Kidney (tissue), 14 donors: ENCODE results near the gene HERC4. TPM values are rescaled to one million over a fixed set of nuclear protein-coding genes. Genes with fewer than 3 reads are reported as not detected.
"Not testable (repeated sequence)": the region's sequence is repeated elsewhere in the genome, so short reads cannot be mapped to it uniquely, and the experiment has no call there.

Experiments used
- DNase-seq, 5 donors: peaks; one replicate each; pipeline ENCODE4 v3.0.0-alpha.2; 2013 to 2020
- FAIRE-seq: peaks from 2 replicates; lab custom pipeline; 2012; peaks lifted over from hg19 to GRCh38; lab: Jason Lieb, UNC
- H3K27ac ChIP-seq, 2 donors: one replicate each; pipeline ENCODE4 v1.7.0; 2013; ENCODE audit warnings: low read depth in 2 of 2, low read length in 2 of 2, inconsistent platforms in 1 of 2
- H3K27me3 ChIP-seq: one replicate; pipeline ENCODE4 v1.7.1; 2013; ENCODE audit warnings: low read length, inconsistent platforms; ENCODE audit not compliant: control insufficient read depth, insufficient read depth
- H3K36me3 ChIP-seq, 3 donors: one replicate each; pipeline versions ENCODE4 v1.7.0 to v1.7.1; 2013; ENCODE audit warnings: low read length in 3 of 3, control low read depth in 1 of 3, inconsistent platforms in 1 of 3; ENCODE audit not compliant: insufficient read depth in 3 of 3, control insufficient read depth in 2 of 3
- H3K4me1 ChIP-seq, 3 donors: one replicate each; pipeline versions ENCODE4 v1.7.0 to v1.7.1; 2013; ENCODE audit warnings: low read length in 3 of 3, inconsistent platforms in 1 of 3, low read depth in 1 of 3; ENCODE audit not compliant: control insufficient read depth in 2 of 3, insufficient read depth in 2 of 3
- H3K4me3 ChIP-seq, 3 donors: one replicate each; pipeline versions ENCODE4 v1.7.0 to v1.8.1; 2013; ENCODE audit warnings: low read length in 3 of 3, control low read depth in 1 of 3, inconsistent platforms in 1 of 3
- H3K9ac ChIP-seq, 3 donors: one replicate each; pipeline versions ENCODE4 v1.7.0 to v1.7.1; 2013; ENCODE audit warnings: low read length in 3 of 3, control low read depth in 1 of 3, inconsistent platforms in 1 of 3
- H3K9me3 ChIP-seq, 3 donors: one replicate each; pipeline versions ENCODE4 v1.7.0 to v1.7.1; 2013; ENCODE audit warnings: low read length in 3 of 3, control low read depth in 1 of 3, inconsistent platforms in 1 of 3; ENCODE audit not compliant: control insufficient read depth in 2 of 3, insufficient read depth in 1 of 3
- intact Hi-C: fragments of 100-400 bp; cut with DNase I; formaldehyde crosslinking; loops from one replicate; pipeline ENCODE4 v1.11.1; 2022
- polyA plus RNA-seq: library from polyadenylated mRNA; stranded (reverse); fragments of 350-450 nt; fragmentation: Illumina TruSeq; extraction: RNeasy Lipid Tissue Mini Kit (QIAGEN cat#74804); gene quantifications from one replicate; pipeline ENCODE4 v1.2.3, GENCODE V29; 2014; ENCODE audit warnings: low read depth, low replicate concordance; ENCODE audit not compliant: insufficient read depth
- total RNA-seq: library from RNA; stranded (reverse); fragmentation: NEBNext Ultra II Directional; extraction: Animal tissue kit (Norgen Biotek cat#: 25700); gene quantifications from one replicate; pipeline ENCODE4 v1.2.1, GENCODE V29; 2021
- TF ChIP-seq, protein P1 (sequence below): IDR thresholded peaks from 3 replicates; pipeline ENCODE4 v1.5.1; 2012; ENCODE audit warnings: mild to moderate bottlenecking, moderate library complexity, borderline replicate concordance; ENCODE audit not compliant: insufficient read depth; ENCODE audit errors: extremely low read depth
- donor health status: control.
- donor health status: control.
- donor health status: control.
- donor health status: control.
- donor health status: control.
- donor health status: DM: yes; HTN: yes; CAD: no.
- donor health status: Normal renal cell carcinoma (clear cell type).

HERC4 gene
- total and polyA plus RNA-seq, 2 donors from 2014 or later, result 13.3 to 47.1 TPM

DNA sequence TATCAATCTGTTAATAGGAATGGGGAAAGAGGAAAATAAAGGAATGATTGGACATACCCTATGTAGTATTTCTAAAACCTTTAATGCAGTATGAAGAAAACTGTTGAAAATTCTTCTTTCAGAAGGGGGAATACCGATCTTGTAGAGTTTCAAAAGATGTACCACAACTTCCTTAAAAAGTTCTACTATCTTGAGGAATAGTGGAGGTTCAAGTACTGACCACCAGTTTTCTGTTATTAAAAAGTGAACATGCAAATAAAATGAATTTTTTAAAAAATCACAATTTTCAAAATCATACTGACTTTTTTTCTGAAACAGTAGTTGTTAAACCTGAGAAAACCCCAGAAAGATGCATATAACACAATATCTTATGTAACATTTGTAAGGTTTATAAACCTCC lies 86.5 kb downstream of the HERC4 start:
- no peaks in the 10 kb centered on the region for H3K27me3 ChIP-seq
- no peaks in the 10 kb centered on the region for H3K9me3 ChIP-seq
- FAIRE-seq, result no peak
- no peak overlapping the region for H3K9ac ChIP-seq
- H3K36me3 ChIP-seq, result peaks cover 0 to 13% (median 0%) of the 10 kb centered on the region in 3 donors
- intact Hi-C loops, result no loop called here
- no peak overlapping the region for H3K4me3 ChIP-seq
- no peak for DNase-seq
- TF ChIP-seq, protein P1, sequence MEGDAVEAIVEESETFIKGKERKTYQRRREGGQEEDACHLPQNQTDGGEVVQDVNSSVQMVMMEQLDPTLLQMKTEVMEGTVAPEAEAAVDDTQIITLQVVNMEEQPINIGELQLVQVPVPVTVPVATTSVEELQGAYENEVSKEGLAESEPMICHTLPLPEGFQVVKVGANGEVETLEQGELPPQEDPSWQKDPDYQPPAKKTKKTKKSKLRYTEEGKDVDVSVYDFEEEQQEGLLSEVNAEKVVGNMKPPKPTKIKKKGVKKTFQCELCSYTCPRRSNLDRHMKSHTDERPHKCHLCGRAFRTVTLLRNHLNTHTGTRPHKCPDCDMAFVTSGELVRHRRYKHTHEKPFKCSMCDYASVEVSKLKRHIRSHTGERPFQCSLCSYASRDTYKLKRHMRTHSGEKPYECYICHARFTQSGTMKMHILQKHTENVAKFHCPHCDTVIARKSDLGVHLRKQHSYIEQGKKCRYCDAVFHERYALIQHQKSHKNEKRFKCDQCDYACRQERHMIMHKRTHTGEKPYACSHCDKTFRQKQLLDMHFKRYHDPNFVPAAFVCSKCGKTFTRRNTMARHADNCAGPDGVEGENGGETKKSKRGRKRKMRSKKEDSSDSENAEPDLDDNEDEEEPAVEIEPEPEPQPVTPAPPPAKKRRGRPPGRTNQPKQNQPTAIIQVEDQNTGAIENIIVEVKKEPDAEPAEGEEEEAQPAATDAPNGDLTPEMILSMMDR, result no peak
- no peaks in the 10 kb centered on the region for H3K4me1 ChIP-seq
- H3K27ac ChIP-seq, result no peak overlapping the region

DNA sequence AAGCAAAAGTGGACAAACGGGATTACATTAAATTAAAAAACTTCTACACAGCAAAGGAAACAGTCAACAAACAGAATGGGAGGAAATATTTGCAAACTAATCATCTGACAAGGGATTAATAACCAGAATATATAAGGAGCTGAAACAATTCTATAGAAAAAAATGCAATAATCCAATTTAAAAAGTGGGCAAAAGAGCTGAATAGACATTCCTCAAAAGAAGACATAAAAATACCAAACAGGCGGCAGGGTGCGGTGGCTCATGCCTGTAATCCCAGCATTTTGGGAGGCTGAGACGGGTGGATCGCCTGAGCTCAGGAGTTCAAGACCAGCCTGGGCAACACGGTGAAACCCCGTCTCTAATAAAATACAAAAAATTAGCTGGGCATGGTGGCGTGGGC lies 92.5 kb downstream of the HERC4 start:
- H3K9ac ChIP-seq, H3K27ac ChIP-seq, FAIRE-seq, H3K9me3 ChIP-seq, H3K27me3 ChIP-seq, H3K4me3 ChIP-seq, DNase-seq, H3K4me1 ChIP-seq, intact Hi-C loops: not testable (repeated sequence)
- H3K36me3 ChIP-seq, result peaks cover 2 to 16% (median 3%) of the 10 kb centered on the region in 3 donors

DNA sequence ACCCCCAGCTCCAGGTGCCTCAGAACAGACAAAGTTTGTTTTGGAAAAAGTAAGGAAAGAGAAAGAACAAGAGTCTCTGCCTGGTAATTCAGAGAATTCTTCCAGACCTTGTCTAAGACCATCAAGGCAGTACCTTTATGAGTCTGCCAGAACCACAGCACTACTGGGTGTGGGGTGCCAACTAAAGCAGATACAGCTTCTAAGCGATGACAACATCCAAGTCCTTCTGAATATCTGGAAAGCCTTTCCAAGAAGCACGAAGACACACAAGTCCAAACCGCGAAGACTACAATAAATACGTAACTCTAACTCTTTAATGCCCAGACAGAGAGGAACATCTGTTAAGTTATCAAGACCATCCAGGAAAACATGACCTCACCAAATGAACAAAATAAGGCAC lies 96.3 kb downstream of the HERC4 start:
- Histone ChIP-seq H3K27me3 (no peaks in the 10 kb centered on the region), H3K27ac (no peak overlapping the region), H3K36me3 (peaks cover 2 to 9% (median 5%) of the 10 kb centered on the region in 3 donors), H3K4me1 (peaks cover 0 to 6% (median 0%) of the 10 kb centered on the region in 3 donors), H3K9ac (no peak overlapping the region), H3K9me3 (no peaks in the 10 kb centered on the region), H3K4me3 (no peak overlapping the region)
- DNase-seq (no peak), FAIRE-seq (no peak)
- TF ChIP-seq, protein P1, result no peak
- intact Hi-C loops, result no loop called here

DNA sequence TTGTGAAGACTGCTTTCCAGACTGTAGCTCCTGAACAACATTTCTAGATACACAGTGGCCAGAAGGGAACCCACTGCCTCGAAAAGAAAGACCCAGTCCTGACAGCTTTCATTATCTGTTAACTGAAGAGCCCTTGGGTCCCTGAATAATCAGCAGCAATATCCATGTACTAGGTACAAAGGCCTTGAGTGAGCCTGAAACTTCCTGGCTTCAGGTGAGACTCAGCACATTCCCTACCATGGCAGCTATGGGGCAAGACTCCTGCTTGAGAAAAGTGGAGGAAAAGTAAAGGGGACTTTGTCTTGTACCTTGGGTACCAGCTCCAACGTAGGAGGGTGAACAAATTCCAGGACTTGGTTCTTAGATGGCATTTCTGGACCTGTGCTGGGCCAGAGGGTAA lies 97.8 kb downstream of the HERC4 start:
- Histone ChIP-seq H3K4me1 (peaks cover 0 to 6% (median 0%) of the 10 kb centered on the region in 3 donors), H3K9me3 (no peaks in the 10 kb centered on the region), H3K9ac (no peak overlapping the region), H3K4me3 (no peak overlapping the region), H3K27ac (peak overlapping the region in 1 of 2 donors; percentile 1), H3K27me3 (no peaks in the 10 kb centered on the region), H3K36me3 (peaks cover 0 to 9% (median 5%) of the 10 kb centered on the region in 3 donors)
- DNase-seq (no peak), FAIRE-seq (no peak)
- TF ChIP-seq, protein P1, result no peak
- intact Hi-C loops, result no loop called here
